CD14-positive monocyte (primary cell): ENCODE data around the gene MERTK. TPM values are rescaled to one million over a fixed set of nuclear protein-coding genes. Genes with fewer than 3 reads are reported as not detected.

ENCODE experiments used
- DNase-seq, 3 donors: peaks; one replicate each; pipeline ENCODE4 v3.0.0-alpha.2; 2011 to 2022
- H2AFZ ChIP-seq: 2 replicates; pipeline ENCODE4 v1.6.0; 2012; ENCODE audit warnings: mild to moderate bottlenecking, low read depth, low read length, inconsistent platforms; ENCODE audit not compliant: insufficient read depth, poor library complexity, severe bottlenecking
- H3K27ac ChIP-seq, 2 donors: 1 replicate in 1 of 2; 2 replicates in 1 of 2; pipeline ENCODE4 v1.5.1; 2012 to 2013; ENCODE audit warnings: low read length in 2 of 2, control low read depth in 1 of 2, inconsistent platforms in 1 of 2, low read depth in 1 of 2, mild to moderate bottlenecking in 1 of 2
- H3K27me3 ChIP-seq, 2 donors: one replicate each; pipeline versions ENCODE4 v1.6.0 to v1.6.1; 2011 to 2013; ENCODE audit warnings: low read length in 2 of 2; ENCODE audit not compliant: control insufficient read depth in 2 of 2, insufficient read depth in 2 of 2
- H3K36me3 ChIP-seq, 2 donors: replicated peaks in 1 of 2; 1 replicate in 1 of 2; 2 replicates in 1 of 2; pipeline versions ENCODE4 v1.5.1 to v1.6.1; 2012 to 2013; ENCODE audit warnings: low read length in 2 of 2, control low read depth in 1 of 2, inconsistent platforms in 1 of 2, mild to moderate bottlenecking in 1 of 2; ENCODE audit not compliant: insufficient read depth in 2 of 2, control insufficient read depth in 1 of 2
- H3K4me1 ChIP-seq, 2 donors: 1 replicate in 1 of 2; 2 replicates in 1 of 2; pipeline versions ENCODE4 v1.5.1 to v1.6.1; 2012 to 2013; ENCODE audit warnings: low read length in 2 of 2, control low read depth in 1 of 2, inconsistent platforms in 1 of 2, mild to moderate bottlenecking in 1 of 2, moderate library complexity in 1 of 2; ENCODE audit not compliant: insufficient read depth in 2 of 2, control insufficient read depth in 1 of 2
- H3K4me2 ChIP-seq: replicated peaks from 2 replicates; pipeline ENCODE3; 2012; ENCODE audit warnings: low read length, moderate library complexity, mild to moderate bottlenecking; ENCODE audit not compliant: poor library complexity, severe bottlenecking; ENCODE audit errors: extremely low read depth
- H3K4me3 ChIP-seq, 3 experiments: fragments of 200-600 bp in 1 of 3; sonication (generic) in 1 of 3; replicated peaks in 1 of 3; 1 replicate in 2 of 3; 2 replicates in 1 of 3; pipeline ENCODE4 v1.5.1; 2011 to 2013; ENCODE audit warnings: low read length in 3 of 3, mild to moderate bottlenecking in 3 of 3, control low read depth in 2 of 3, low read depth in 2 of 3, inconsistent platforms in 1 of 3, moderate library complexity in 1 of 3
- H3K79me2 ChIP-seq: 2 replicates; pipeline ENCODE4 v1.6.0; 2012; ENCODE audit warnings: mild to moderate bottlenecking, control low read depth, inconsistent platforms, low read length, moderate library complexity; ENCODE audit not compliant: insufficient read depth
- H3K9ac ChIP-seq: 2 replicates; pipeline ENCODE4 v1.6.0; 2017; ENCODE audit warnings: low read length, mild to moderate bottlenecking; ENCODE audit not compliant: insufficient read depth, poor library complexity, severe bottlenecking
- H3K9me3 ChIP-seq, 2 donors: replicated peaks in 1 of 2; 1 replicate in 1 of 2; 2 replicates in 1 of 2; pipeline versions ENCODE4 v1.5.1 to v1.6.1; 2012 to 2013; ENCODE audit warnings: low read length in 2 of 2, control low read depth in 1 of 2; ENCODE audit not compliant: control insufficient read depth in 1 of 2, insufficient read depth in 1 of 2
- H4K20me1 ChIP-seq: 2 replicates; pipeline ENCODE4 v1.6.0; 2012; ENCODE audit warnings: mild to moderate bottlenecking, low read length, control low read depth, moderate library complexity; ENCODE audit not compliant: insufficient read depth
- H3K27ac Mint-ChIP-seq, 7 donors: one replicate each; pipeline ENCODE4 v1.8.0; 2020; ENCODE audit warnings: mild to moderate bottlenecking in 7 of 7, mixed read lengths in 7 of 7, moderate library complexity in 6 of 7, inconsistent platforms in 2 of 7
- H3K27me3 Mint-ChIP-seq, 3 donors: one replicate each; pipeline ENCODE4 v1.8.0; 2021 to 2022; ENCODE audit warnings: low read depth in 3 of 3, mild to moderate bottlenecking in 3 of 3, mixed read lengths in 3 of 3, moderate library complexity in 3 of 3, inconsistent platforms in 1 of 3
- H3K36me3 Mint-ChIP-seq, 2 donors: one replicate each; pipeline ENCODE4 v1.8.0; 2020; ENCODE audit warnings: mixed read lengths in 2 of 2, inconsistent platforms in 1 of 2, mild to moderate bottlenecking in 1 of 2
- H3K4me1 Mint-ChIP-seq: one replicate; pipeline ENCODE4 v1.8.0; 2020; ENCODE audit warnings: mild to moderate bottlenecking, mixed read lengths
- H3K4me3 Mint-ChIP-seq, 2 donors: one replicate each; pipeline ENCODE4 v1.8.0; 2020; ENCODE audit warnings: mild to moderate bottlenecking in 2 of 2, mixed read lengths in 2 of 2, moderate library complexity in 1 of 2
- H3K9me3 Mint-ChIP-seq, 7 donors: one replicate each; pipeline ENCODE4 v1.8.0; 2020 to 2022; ENCODE audit warnings: mixed read lengths in 7 of 7, mild to moderate bottlenecking in 6 of 7, moderate library complexity in 6 of 7, inconsistent platforms in 2 of 7
- WGBS: methylation state at CpG from one replicate; pipeline ENCODE4 v1.1.5; 2013; ENCODE audit warnings: missing lambda C conversion rate; ENCODE audit not compliant: insufficient coverage; 5-methylcytosine and 5-hydroxymethylcytosine counted together
- intact Hi-C, 2 donors: fragments of 100-400 bp; cut with micrococcal nuclease; formaldehyde crosslinking; loops; one replicate each; pipeline versions ENCODE4 v1.15.0 to v1.15.1; 2023
- polyA plus RNA-seq, 3 donors: library from polyadenylated mRNA; depleted of rRNA in 1 of 3; unstranded in 2 of 3; stranded (reverse) in 1 of 3; fragments of 300-500 nt in 2 of 3; fragments of >200 nt in 1 of 3; fragmentation: Illumina TruSeq in 2 of 3; gene quantifications; 1 replicate in 2 of 3; 2 replicates in 1 of 3; pipeline ENCODE4 v1.2.3, GENCODE V29; 2012 to 2021
- TF ChIP-seq, protein P1 (sequence below): fragments of 200-600 bp; IDR thresholded peaks from one replicate; pipeline ENCODE4 v1.8.0; 2022; ENCODE audit warnings: antibody characterized with exemption, mild to moderate bottlenecking

MERTK gene
- polyA plus RNA-seq, 3 donors, result 4.1 to 17.0 (median 4.2) TPM

GRCh38 chr2:112054847-112055729, 156.7 kb downstream of the MERTK start, which contains the start of gene TMEM87B:
TMEM87B (plus strand) TSS chr2:112055269; CDS start chr2:112055592, 323 bp downstream.
- H3K79me2 ChIP-seq, result peaks cover 35% of the 10 kb centered on the region
- H3K4me3 ChIP-seq, result peak within 1 kb of the TSS; percentile 87 to 94 (median 89)
- peak within 1 kb of the TSS; percentile 93 for H3K4me2 ChIP-seq
- peaks cover 36% of the 10 kb centered on the region for H4K20me1 ChIP-seq
- peak; percentile 93 to 98 (median 97) for DNase-seq
- H3K4me1 ChIP-seq, result peaks cover 22 to 35% of the 10 kb centered on the region in 2 donors
- no peaks in the 10 kb centered on the region for H3K9me3 ChIP-seq
- intact Hi-C loops, result loop anchor here (5.0 to 10.0 kb wide), 5 partner anchors 48 to 527 kb away; partner anchors contain the start of genes CHCHD5 (in 1 of the 2), RGPD8 (in 1 of the 2), ZC3H6 (in 1 of the 2) and ZC3H8 (in 1 of the 2)
- H3K36me3 ChIP-seq, result peaks cover 3 to 11% of the 10 kb centered on the region in 2 donors
- Mint-ChIP-seq H3K27me3 (peaks cover 0 to 5% (median 0%) of the 10 kb centered on the region in 3 donors), H3K36me3 (peaks cover 17 to 21% of the 10 kb centered on the region in 2 donors), H3K9me3 (no peaks in the 10 kb centered on the region), H3K4me3 (peak within 1 kb of the TSS; percentile 94 to 99), H3K27ac (peak within 1 kb of the TSS; percentile 95 to 100 (median 98)), H3K4me1 (peaks cover 34% of the 10 kb centered on the region)
- H3K27me3 ChIP-seq, result no peaks in the 10 kb centered on the region
- peak within 1 kb of the TSS; percentile 94 for H2AFZ ChIP-seq
- H3K9ac ChIP-seq, result peak within 1 kb of the TSS; percentile 85
- peak within 1 kb of the TSS; percentile 89 to 90 for H3K27ac ChIP-seq
- TF ChIP-seq, protein P1, sequence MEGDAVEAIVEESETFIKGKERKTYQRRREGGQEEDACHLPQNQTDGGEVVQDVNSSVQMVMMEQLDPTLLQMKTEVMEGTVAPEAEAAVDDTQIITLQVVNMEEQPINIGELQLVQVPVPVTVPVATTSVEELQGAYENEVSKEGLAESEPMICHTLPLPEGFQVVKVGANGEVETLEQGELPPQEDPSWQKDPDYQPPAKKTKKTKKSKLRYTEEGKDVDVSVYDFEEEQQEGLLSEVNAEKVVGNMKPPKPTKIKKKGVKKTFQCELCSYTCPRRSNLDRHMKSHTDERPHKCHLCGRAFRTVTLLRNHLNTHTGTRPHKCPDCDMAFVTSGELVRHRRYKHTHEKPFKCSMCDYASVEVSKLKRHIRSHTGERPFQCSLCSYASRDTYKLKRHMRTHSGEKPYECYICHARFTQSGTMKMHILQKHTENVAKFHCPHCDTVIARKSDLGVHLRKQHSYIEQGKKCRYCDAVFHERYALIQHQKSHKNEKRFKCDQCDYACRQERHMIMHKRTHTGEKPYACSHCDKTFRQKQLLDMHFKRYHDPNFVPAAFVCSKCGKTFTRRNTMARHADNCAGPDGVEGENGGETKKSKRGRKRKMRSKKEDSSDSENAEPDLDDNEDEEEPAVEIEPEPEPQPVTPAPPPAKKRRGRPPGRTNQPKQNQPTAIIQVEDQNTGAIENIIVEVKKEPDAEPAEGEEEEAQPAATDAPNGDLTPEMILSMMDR, result no peak
- under 1% methylated on average over 71 of the region's 90 CpGs for WGBS
